ENCODE measurements around the gene C2CD2.

C2CD2 gene

GRCh38 chr21:41859297-41859980, 94.4 kb downstream of the C2CD2 start:
- DNase-seq, result no peak

GRCh38 chr21:41858466-41859296, 95.1 kb downstream of the C2CD2 start:
- no peak for DNase-seq

- DNase-seq, result no peak
Observed at GRCh38 chr21:41857771-41858300, 96.0 kb downstream of the C2CD2 start.

- DNase-seq, result no peak
Observed at GRCh38 chr21:41856572-41856971, 97.2 kb downstream of the C2CD2 start.

- DNase-seq, result no peak
Observed at GRCh38 chr21:41854426-41854995, 99.3 kb downstream of the C2CD2 start.

GRCh38 chr21:41852929-41853320, 100.9 kb downstream of the C2CD2 start:
- DNase-seq, result no peak

- no peak for DNase-seq
Observed at GRCh38 chr21:41852151-41852928, 101.5 kb downstream of the C2CD2 start.

GRCh38 chr21:41851090-41851790, 102.6 kb downstream of the C2CD2 start:
- DNase-seq, result peak; percentile 82

GRCh38 chr21:41850085-41850484, 103.7 kb downstream of the C2CD2 start:
- no peak for DNase-seq

- no peak for DNase-seq
Observed at GRCh38 chr21:41848958-41849580, 104.7 kb downstream of the C2CD2 start.

- DNase-seq, result no peak
Observed at GRCh38 chr21:41848533-41848932, 105.3 kb downstream of the C2CD2 start.

GRCh38 chr21:41847066-41847804, 106.6 kb downstream of the C2CD2 start:
- no peak for DNase-seq

- no peak for DNase-seq
Observed at GRCh38 chr21:41846536-41846935, 107.3 kb downstream of the C2CD2 start.

GRCh38 chr21:41846033-41846317, 107.8 kb downstream of the C2CD2 start:
- no peak for DNase-seq

- no peak for DNase-seq
Observed at GRCh38 chr21:41845310-41846032, 108.3 kb downstream of the C2CD2 start.

GRCh38 chr21:41843584-41843983, 110.2 kb downstream of the C2CD2 start:
- no peak for DNase-seq

GRCh38 chr21:41840880-41841279, 112.9 kb downstream of the C2CD2 start:
- no peak for DNase-seq

- DNase-seq, result no peak
Observed at GRCh38 chr21:41839387-41840000, 114.3 kb downstream of the C2CD2 start.

GRCh38 chr21:41837756-41838297, 116.0 kb downstream of the C2CD2 start:
- DNase-seq, result no peak
